Inferior parietal cortex (tissue), 1 donor: ENCODE results near the gene PANK2.
"Not testable (repeated sequence)": the region's sequence is repeated elsewhere in the genome, so short reads cannot be mapped to it uniquely, and the experiment has no call there.

Experiments
- DNase-seq: peaks from one replicate; pipeline ENCODE4 v3.0.0-alpha.2; 2016; ENCODE audit errors: extremely low spot score

PANK2 gene

GRCh38 chr20:3901028-3901705 lies 12.0 kb downstream of the PANK2 start:
- DNase-seq = no peak

DNA sequence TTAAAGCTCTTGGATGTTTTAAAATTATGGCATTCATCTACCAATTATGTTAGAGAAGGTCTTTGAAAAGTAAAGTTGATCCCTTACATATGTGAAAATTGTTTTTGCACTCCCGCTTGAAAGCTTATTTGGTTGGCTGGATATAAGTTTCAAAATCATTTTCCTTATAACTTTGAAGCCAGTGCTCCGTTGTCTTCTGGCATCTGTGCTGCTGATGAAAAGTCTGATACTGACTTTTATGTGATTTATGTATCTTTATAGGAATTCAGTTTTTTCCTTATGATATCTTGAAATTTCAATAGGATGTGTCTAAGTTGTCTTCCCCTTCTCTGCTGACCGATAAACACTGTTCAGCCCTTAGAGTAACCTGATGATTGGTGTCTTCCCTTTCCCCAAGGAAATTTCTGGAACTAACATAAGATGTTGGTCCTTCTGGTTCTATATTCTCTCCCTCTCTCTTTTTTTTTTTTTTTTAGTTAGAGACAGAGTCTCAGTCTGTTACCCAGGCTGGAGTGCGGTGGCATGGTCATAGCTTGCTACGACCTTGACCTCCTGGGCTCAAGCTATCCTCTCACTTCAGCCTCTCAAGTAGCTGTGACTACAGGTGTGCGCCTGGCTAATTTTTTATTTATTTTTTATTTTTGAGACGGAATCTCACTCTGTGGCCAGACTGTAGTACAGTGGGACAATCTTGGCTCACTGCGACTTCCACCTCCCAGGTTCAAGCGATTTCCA lies 12.7 kb downstream of the PANK2 start:
- DNase-seq = no peak

- DNase-seq = no peak
Measured at GRCh38 chr20:3902446-3902845, 13.3 kb downstream of the PANK2 start.

DNA sequence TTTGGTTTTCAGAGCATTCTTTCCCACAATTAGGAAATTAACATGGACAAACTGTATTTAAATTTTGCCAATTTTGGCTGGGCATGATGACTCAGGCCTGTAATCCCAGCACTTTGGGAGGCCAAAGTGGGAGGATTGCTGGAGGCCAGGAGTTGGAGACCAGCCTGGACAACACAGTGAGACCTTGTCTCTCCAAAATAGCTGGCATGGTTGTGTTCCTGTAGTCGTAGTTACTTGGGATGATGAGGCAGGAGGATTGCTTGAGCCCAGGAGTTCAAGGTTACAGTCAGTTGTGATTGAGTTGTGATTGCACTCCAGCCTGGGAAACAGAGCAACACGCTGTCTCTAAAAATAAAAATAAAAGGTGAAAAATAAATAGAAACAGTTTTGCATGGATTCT lies 15.0 kb downstream of the PANK2 start:
- no peak for DNase-seq

DNA sequence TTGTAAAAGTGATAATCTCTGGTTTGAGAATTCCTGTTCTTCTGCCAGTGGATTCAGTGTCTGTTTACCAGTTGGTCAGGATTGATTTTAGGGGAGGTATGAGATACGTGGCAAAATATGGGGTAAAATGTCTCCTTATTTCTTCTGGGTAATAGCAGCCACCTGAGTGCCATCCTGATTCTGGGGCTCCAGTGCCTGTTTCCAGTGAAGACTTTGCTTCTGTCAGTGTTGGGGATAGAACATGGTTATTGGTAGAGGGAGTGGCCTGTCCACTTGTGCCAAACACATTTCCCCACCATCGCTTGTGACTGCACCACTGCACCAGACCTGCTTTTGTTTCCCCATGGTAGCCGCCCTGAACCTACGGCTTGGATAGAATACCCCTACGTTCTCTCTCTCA lies 15.7 kb downstream of the PANK2 start:
- no peak for DNase-seq

DNA sequence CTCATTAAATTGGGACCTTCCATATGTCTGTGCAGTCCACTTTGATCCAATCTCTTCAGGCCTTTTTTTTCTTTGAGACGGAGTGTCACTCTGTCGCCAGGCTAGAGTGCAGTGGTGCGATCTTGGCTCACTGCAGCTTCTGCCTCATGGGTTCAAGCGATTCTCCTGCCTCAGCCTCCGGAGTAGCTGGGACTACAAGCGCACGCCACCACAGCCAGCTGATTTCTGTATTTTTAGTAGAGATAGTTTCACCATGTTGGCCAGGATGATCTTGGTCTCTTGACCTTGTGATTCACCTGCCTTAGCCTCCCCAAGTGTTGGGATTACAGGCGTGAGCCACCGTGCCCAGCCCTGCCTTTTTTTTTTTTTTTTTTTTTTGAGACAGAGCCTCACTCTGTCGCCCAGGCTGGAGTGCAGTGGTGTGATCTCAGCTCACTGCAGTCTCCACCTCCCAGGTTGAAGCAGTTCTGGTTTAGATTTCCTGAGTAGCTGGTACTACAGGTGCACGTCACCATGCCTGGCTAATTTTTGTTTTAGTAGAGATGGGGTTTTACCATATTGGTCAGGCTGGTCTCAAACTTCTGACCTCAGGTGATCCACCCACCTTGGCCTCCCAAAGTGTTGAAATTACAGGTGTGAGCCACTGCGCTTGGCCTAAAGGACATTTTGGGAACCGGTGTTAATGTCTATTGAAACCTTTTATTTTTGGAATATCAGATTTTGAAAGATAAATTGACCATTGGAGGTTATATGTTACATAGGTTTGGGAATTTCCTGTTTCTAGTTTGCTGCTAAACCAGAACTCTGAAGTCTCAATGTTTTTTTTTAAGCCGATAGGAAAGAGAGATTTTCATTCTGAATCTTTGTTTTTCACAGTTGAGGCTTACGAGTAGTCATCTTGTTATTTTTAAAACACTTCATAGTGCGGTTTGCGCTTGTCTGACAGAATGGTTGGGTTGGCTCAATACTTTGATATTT lies 17.8 kb downstream of the PANK2 start:
- DNase-seq = not testable (repeated sequence)

- DNase-seq = no peak
Measured at GRCh38 chr20:3908667-3909066, 19.5 kb downstream of the PANK2 start.

GRCh38 chr20:3909952-3910366 lies 20.8 kb downstream of the PANK2 start:
- DNase-seq = no peak

DNA sequence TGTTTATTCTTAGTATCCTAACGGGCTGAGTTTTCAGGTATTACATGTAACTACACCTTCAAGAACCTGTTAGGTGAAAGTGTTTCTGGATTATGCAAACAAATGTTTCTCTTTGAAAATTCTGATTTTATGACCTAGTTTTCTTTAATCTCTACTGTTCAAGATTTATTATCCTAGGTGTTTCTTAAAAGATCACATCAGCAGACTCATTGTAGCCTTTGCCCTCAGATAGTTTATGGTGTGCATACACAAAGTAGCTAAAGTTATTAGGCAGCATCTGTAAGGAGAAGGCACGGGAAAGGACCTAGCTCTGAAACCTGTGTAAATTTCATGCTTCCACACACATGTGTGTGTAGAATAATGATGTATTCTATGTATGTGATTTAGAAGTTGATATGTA lies 21.7 kb downstream of the PANK2 start:
- no peak for DNase-seq

- no peak for DNase-seq
Measured at GRCh38 chr20:3911956-3912355, 22.8 kb downstream of the PANK2 start.

GRCh38 chr20:3914446-3914845 lies 25.3 kb downstream of the PANK2 start:
- DNase-seq = no peak

DNA sequence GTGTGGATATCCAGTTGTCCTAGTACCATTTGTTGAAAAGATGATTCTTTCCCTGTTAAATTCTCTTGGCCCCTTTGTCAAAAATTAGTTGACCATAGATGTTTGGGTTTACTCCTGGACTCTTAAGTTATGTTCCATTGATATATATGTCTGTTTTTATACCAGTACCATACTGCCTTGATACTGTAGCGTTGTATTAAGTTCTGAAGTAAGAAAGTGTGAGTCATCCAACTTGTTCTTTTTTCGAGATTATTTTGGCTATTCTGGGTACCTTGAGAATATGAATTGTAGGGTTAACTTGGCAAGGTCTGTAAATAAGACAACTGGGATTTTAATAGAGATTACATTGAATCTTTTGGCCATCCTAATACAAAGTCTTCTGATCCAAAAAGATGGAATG lies 26.5 kb downstream of the PANK2 start:
- DNase-seq = no peak

GRCh38 chr20:3916364-3916763 lies 27.2 kb downstream of the PANK2 start:
- DNase-seq = no peak

- DNase-seq = no peak
Measured at GRCh38 chr20:3919352-3919751, 30.2 kb downstream of the PANK2 start.

GRCh38 chr20:3922223-3922982 lies 33.2 kb downstream of the PANK2 start:
- DNase-seq = no peak

- no peak for DNase-seq
Measured at GRCh38 chr20:3922983-3923339, 33.8 kb downstream of the PANK2 start.

GRCh38 chr20:3923818-3924217 lies 34.6 kb downstream of the PANK2 start:
- no peak for DNase-seq

- DNase-seq = no peak
Measured at GRCh38 chr20:3924304-3925112, 35.3 kb downstream of the PANK2 start.

DNA sequence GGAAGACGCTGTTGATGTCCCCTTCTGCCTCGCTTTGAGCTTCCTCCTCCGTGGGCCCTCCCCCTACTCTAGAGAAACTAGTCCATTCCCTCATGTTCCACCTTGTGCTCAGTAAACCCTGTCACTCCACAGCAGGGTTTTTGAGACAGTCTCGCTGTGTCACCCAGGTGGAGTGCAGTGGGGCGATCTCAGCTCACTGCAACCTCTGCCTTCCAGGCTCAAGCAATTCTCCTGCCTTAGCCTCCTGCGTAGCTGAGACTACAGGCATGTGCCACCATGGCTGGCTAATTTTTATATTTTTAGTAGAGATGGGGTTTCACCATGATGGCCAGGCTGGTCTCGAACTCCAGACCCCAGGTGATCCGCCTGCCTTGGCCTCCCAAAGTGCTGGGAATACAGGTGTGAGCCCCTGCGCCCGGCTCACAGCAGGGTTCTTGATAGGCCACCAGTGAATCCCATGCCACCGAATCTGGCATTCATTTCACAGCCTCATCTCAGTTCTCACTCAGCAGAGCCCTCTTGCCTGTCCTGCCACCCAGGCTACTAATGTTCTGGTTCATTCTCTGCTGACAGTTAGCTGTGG lies 36.0 kb downstream of the PANK2 start:
- DNase-seq = no peak

GRCh38 chr20:3925899-3926638 lies 36.9 kb downstream of the PANK2 start:
- DNase-seq = no peak
